GM10266 (cell line): ENCODE data around the gene RTP4.

Experiments
- DNase-seq: peaks from one replicate; pipeline ENCODE4 v3.0.0; 2012; ENCODE audit errors: extremely low spot score
- CTCF ChIP-seq: IDR thresholded peaks from 2 replicates; pipeline ENCODE4 v1.5.1; 2012; ENCODE audit warnings: mild to moderate bottlenecking, low read depth; ENCODE audit not compliant: control insufficient read depth, insufficient read depth; ENCODE audit errors: missing control alignments

The RTP4 gene

GRCh38 chr3:187352581-187353575 is 15.3 kb upstream of the RTP4 start:
- no peak for DNase-seq
- no peak for TF ChIP-seq CTCF

- DNase-seq = no peak
- no peak for TF ChIP-seq CTCF
Observed at GRCh38 chr3:187358068-187358467, 10.1 kb upstream of the RTP4 start.

GRCh38 chr3:187359798-187360486 is 8.2 kb upstream of the RTP4 start:
- no peak for DNase-seq
- TF ChIP-seq CTCF = no peak

- TF ChIP-seq CTCF = no peak
- no peak for DNase-seq
Observed at GRCh38 chr3:187360596-187360995, 7.6 kb upstream of the RTP4 start.

- no peak for DNase-seq
- no peak for TF ChIP-seq CTCF
Observed at GRCh38 chr3:187361835-187362234, 6.3 kb upstream of the RTP4 start.

GRCh38 chr3:187367561-187368103 is 553 bp upstream of the RTP4 start:
- DNase-seq = no peak
- TF ChIP-seq CTCF = no peak
